Activated CD8-positive, alpha-beta T cell treated with anti-CD3 and anti-CD28 coated beads for 36 hours (primary cell): ENCODE measurements around the gene CABP7. TPM values are rescaled to one million over a fixed set of nuclear protein-coding genes. Genes with fewer than 3 reads are reported as not detected.

ENCODE experiments used
- ATAC-seq: fragments of 200-7000 bp; cut with Tn5 transposase; one replicate; pipeline ENCODE4 v1.10.0; 2021; ENCODE audit warnings: mild to moderate bottlenecking, moderate library complexity
- CTCF ChIA-PET: fragments of 350-600 bp; sonication (Branson Sonifier 250); formaldehyde crosslinking; loops from one replicate; lab custom pipeline; 2021; ENCODE audit warnings: antibody characterized with exemption; lab: Charles Lee
- POLR2A ChIA-PET: fragments of 350-600 bp; sonication (Branson Sonifier 250); formaldehyde crosslinking; loops from one replicate; lab custom pipeline; 2021; ENCODE audit warnings: antibody characterized with exemption; lab: Charles Lee
- DNase-seq: peaks from one replicate; pipeline ENCODE4 v3.0.0-alpha.2; 2020
- H3K27ac Mint-ChIP-seq: one replicate; pipeline ENCODE4 v1.8.0; 2021; ENCODE audit warnings: mild to moderate bottlenecking, mixed read lengths
- H3K27me3 Mint-ChIP-seq: one replicate; pipeline ENCODE4 v1.8.0; 2021; ENCODE audit warnings: mixed read lengths
- H3K36me3 Mint-ChIP-seq: one replicate; pipeline ENCODE4 v1.8.0; 2021; ENCODE audit warnings: low read depth, mixed read lengths
- H3K4me1 Mint-ChIP-seq: one replicate; pipeline ENCODE4 v1.8.0; 2021; ENCODE audit warnings: low read depth, mixed read lengths
- H3K4me3 Mint-ChIP-seq: one replicate; pipeline ENCODE4 v1.8.0; 2021; ENCODE audit warnings: mild to moderate bottlenecking, moderate library complexity, mixed read lengths
- H3K9me3 Mint-ChIP-seq: one replicate; pipeline ENCODE4 v1.8.0; 2021; ENCODE audit warnings: mixed read lengths
- CTCF ChIP-seq: fragments of 200-600 bp; IDR thresholded peaks from one replicate; pipeline ENCODE4 v1.8.0; 2022; ENCODE audit warnings: antibody characterized with exemption, mild to moderate bottlenecking
- intact Hi-C: fragments of 100-400 bp; cut with micrococcal nuclease; formaldehyde crosslinking; loops from one replicate; pipeline ENCODE4 v1.10.0; 2022
- total RNA-seq, 2 experiments: library from RNA; stranded (reverse); gene quantifications; one replicate each; pipeline ENCODE4 v1.2.3, GENCODE V29; 2021

The CABP7 gene
- total RNA-seq, 2 experiments from 2014 or later, result 0.09 TPM; not detected in 1

DNA sequence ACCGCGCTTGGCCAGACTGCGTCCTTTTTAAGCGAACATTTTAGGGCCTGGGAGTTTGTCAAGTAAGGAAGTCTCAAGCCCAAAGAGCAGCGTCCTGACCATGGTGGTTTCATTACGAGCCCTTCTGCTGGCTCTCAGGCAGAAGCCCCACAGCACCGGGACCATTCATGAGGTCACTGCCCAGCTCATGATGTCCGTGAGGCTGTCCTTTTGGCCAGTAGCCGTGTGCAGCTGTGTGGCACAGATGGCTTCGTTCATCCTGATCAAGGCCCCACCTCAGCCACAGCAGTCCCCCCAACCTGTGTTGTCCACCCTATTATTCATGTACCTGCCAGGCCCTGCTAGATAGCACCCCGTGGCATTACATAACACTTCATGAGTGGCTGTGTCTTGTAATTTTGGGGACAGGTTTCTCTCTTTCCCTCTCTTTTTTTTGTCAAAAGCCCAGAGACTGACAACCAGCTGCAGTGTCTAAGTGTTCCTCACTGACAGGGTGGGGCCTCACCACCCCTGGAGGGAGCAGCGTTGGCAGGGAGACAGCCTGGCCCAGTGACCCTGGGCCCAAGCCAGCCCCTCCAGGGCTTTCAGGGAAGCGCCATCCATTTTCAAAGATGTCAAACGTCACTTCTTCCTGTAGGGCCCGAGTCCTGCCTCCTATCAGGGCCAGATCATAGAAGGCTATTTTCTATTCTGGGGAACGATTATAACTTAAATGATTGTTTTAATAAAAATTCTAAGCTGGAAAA, 21.8 kb upstream of the CABP7 start:
- intact Hi-C loops, result no loop called here
- H3K4me3 Mint-ChIP-seq, result no peak overlapping the region
- CTCF ChIA-PET, result no interaction called here

DNA sequence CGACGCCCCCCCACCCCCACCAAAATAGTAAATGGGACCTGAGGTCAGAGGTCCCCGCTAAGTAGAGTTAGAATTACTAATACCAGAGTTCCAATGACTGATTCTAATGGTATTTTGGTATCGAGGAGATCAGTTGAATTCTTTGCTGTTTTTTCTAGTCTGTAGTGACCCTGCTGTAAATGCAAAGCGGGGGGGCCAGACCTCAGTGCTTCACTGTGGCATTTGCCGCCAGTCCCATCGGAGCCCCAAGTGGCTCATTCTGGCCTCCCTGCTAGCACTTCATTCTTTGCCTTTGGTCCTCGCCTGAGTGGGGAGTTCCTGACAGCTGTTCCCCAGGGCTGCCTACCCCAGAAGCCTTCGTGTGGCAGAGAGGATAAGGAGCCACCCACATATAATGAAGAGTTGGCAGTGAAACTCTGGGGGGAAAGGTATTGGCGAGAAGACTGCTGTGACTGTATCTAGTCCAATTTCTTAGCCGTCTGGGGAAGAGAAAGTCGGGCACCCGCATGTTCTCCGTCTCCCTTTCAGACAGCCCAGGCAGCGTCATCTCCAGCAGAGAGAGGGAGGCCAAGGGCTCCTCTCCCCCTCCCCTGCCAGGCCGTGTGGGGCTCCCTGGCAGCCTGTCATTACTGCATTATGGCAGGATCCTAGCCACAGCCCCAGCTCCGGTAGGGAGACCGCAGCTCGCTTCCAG, 19.4 kb upstream of the CABP7 start:
- Mint-ChIP-seq H3K27ac (no peak overlapping the region), H3K36me3 (peaks cover 2% of the 10 kb centered on the region), H3K4me3 (no peak overlapping the region), H3K27me3 (peaks cover 2% of the 10 kb centered on the region), H3K9me3 (no peaks in the 10 kb centered on the region), H3K4me1 (peaks cover 4% of the 10 kb centered on the region)
- no peak for DNase-seq
- intact Hi-C loops, result no loop called here
- no peak for ATAC-seq
- ChIA-PET CTCF (interaction anchor here (2.1 to 2.7 kb wide), 2 partner anchors 10 to 305 kb away, joined by 7 to 14 read pairs; no protein-coding TSS in a partner anchor), POLR2A (no interaction called here)
- TF ChIP-seq CTCF, result no peak

More for the DNA sequence above, 21.8 kb upstream of the CABP7 start:
- Mint-ChIP-seq H3K27me3 (peaks cover 2% of the 10 kb centered on the region), H3K9me3 (no peaks in the 10 kb centered on the region), H3K27ac (no peak overlapping the region), H3K4me1 (peaks cover 4% of the 10 kb centered on the region), H3K36me3 (peaks cover 2% of the 10 kb centered on the region)
- no peak for TF ChIP-seq CTCF
- POLR2A ChIA-PET, result no interaction called here
- ATAC-seq, result no peak
- DNase-seq, result no peak

- H3K36me3 Mint-ChIP-seq, result no peaks in the 10 kb centered on the region
- ChIA-PET CTCF (interaction anchor here (2.1 to 2.7 kb wide), 2 partner anchors 11 to 304 kb away, joined by 7 to 14 read pairs; no protein-coding TSS in a partner anchor), POLR2A (no interaction called here)
- H3K4me3 Mint-ChIP-seq, result no peak overlapping the region
- H3K4me1 Mint-ChIP-seq, result peaks cover 4% of the 10 kb centered on the region
- ATAC-seq, result no peak
- TF ChIP-seq CTCF, result no peak
- peaks cover 2% of the 10 kb centered on the region for H3K27me3 Mint-ChIP-seq
- no peaks in the 10 kb centered on the region for H3K9me3 Mint-ChIP-seq
- intact Hi-C loops, result no loop called here
- H3K27ac Mint-ChIP-seq, result no peak overlapping the region
- no peak for DNase-seq
These were observed 19.0 kb upstream of the CABP7 start for GRCh38 chr22:29700900-29701154.

DNA sequence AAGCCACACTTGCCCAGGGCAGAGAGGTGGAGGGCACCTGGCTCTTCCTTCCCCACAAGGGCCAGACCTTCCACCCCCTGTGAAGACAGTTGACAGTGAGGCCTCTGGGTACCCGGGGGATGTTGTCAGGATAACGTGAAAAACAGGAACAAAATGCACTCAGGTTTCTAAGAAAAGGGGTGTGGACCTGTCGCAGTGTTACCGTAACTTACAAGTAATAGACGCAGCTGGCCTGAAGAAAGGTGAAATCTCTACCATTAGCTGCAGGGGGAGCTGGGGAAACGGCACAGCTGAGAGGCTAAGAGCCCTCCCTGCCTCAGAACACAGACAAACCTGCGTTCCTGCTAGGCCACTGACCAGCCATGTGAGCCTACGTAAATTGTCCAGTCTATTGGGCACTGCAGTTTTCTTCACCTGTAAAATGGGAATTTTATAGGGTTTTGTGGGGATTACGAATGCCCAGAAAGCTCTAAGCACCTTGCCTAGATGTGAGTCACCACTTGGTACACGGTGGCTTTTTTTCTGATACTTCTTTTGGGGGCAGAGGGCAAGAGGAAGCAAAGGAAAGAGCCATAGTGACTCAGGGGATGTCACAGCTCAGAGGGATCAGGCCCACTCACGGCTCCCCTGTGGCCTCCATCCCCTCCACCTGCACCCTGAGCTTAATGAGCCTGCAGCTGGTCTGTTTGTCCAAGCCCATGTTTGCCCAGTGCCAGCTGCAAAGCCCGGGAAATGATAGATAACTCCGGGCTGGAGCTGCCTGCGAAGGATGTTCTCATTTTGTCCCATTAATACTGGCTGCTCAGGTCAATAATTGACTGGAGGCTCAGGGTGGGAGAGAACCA, 18.4 kb upstream of the CABP7 start:
- intact Hi-C loops, result no loop called here
- Mint-ChIP-seq H3K27me3 (peaks cover 2% of the 10 kb centered on the region), H3K9me3 (no peaks in the 10 kb centered on the region), H3K36me3 (no peaks in the 10 kb centered on the region), H3K4me3 (no peak overlapping the region), H3K27ac (no peak overlapping the region), H3K4me1 (peaks cover 4% of the 10 kb centered on the region)
- CTCF ChIA-PET, result interaction anchor here (1.1 to 2.7 kb wide), 4 partner anchors 11 to 387 kb away, joined by 3 to 14 read pairs (median 5); no protein-coding TSS in a partner anchor
- ATAC-seq, result peak; percentile 78
- TF ChIP-seq CTCF, result no peak
- DNase-seq, result peak; percentile 46
- POLR2A ChIA-PET, result no interaction called here
